ENCODE measurements around the gene SMYD3.
A peak's percentile ranks its signal among the peaks of the same experiment; 100 is the strongest.

Gene SMYD3

DNA sequence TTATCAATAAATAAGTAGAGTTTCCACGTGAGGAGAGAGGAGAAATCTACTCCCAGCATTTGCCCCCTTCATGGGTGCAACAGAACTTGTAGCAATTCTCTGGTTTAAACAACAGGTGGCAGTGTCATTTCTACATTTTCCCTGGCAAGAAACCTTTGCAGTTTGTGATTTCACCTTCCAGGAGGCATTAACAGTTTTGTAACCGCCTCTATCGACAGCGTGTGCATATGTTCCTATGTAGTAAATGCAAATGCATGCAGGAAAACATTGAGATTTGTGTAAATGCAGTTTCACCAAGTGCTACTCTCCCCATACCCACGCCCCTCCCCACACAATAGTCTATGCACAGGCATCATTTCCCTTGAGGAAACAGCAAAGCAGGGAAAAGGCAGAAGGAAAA lies 494.7 kb downstream of the SMYD3 start:
- Histone ChIP-seq H3F3A (ENCODE audit: control insufficient read depth, insufficient read depth) (no peaks in the 10 kb centered on the region), H3K4me2 (ENCODE audit: low read length) (no peak overlapping the region), H3K36me3 (ENCODE audit: control insufficient read depth, low read length) (no peaks in the 10 kb centered on the region), H3K27ac (ENCODE audit: low read depth, low read length) (no peak overlapping the region), H3K4me3 (ENCODE audit: low read length) (no peak overlapping the region), H3K9me2 (replicated peaks; ENCODE audit: control insufficient read depth, low read length) (no peaks in the 10 kb centered on the region), H3K27me3 (ENCODE audit: control insufficient read depth, low read length) (no peaks in the 10 kb centered on the region), H4K20me1 (ENCODE audit: control insufficient read depth, insufficient read depth, low read depth, low read length) (no peaks in the 10 kb centered on the region), H3K79me2 (ENCODE audit: control insufficient read depth, low read length) (no peaks in the 10 kb centered on the region), H3K9me3 (ENCODE audit: control insufficient read depth, insufficient read depth, low read length) (no peaks in the 10 kb centered on the region), H3K4me1 (ENCODE audit: control insufficient read depth, low read length) (no peaks in the 10 kb centered on the region)
- no peak for TF ChIP-seq EZH2phosphoT487 (IDR thresholded peaks at IDR 0.05; ENCODE audit: borderline replicate concordance, low read length)
- TF ChIP-seq, protein P1, sequence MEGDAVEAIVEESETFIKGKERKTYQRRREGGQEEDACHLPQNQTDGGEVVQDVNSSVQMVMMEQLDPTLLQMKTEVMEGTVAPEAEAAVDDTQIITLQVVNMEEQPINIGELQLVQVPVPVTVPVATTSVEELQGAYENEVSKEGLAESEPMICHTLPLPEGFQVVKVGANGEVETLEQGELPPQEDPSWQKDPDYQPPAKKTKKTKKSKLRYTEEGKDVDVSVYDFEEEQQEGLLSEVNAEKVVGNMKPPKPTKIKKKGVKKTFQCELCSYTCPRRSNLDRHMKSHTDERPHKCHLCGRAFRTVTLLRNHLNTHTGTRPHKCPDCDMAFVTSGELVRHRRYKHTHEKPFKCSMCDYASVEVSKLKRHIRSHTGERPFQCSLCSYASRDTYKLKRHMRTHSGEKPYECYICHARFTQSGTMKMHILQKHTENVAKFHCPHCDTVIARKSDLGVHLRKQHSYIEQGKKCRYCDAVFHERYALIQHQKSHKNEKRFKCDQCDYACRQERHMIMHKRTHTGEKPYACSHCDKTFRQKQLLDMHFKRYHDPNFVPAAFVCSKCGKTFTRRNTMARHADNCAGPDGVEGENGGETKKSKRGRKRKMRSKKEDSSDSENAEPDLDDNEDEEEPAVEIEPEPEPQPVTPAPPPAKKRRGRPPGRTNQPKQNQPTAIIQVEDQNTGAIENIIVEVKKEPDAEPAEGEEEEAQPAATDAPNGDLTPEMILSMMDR (IDR thresholded peaks at IDR 0.05; ENCODE audit: low read depth, low read length, poor library complexity, severe bottlenecking): peak; percentile 71

DNA sequence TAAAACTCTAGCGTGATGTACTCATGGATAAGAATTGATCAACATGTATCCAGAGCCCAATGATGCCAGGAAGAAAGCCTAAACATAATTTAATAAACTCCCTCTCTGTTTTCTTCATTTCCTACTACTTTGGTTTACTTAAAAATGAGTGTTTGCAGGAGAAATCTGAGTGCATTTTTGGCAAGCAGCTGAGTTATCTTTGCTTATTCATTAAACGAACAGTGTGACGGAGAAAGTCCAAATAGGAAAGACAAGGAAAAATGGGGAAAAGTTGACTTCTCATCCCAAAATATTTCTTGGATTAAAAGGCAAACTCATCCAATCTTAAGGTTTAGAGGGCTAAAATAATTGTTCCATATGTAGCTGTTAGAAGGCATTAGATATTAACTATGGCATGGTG lies 496.7 kb downstream of the SMYD3 start:
- H3K9me3 ChIP-seq (ENCODE audit: control insufficient read depth, insufficient read depth, low read length): no peaks in the 10 kb centered on the region
- no peaks in the 10 kb centered on the region for H3K9me2 ChIP-seq (replicated peaks; ENCODE audit: control insufficient read depth, low read length)
- H4K20me1 ChIP-seq (ENCODE audit: control insufficient read depth, insufficient read depth, low read depth, low read length): no peaks in the 10 kb centered on the region
- H3K27me3 ChIP-seq (ENCODE audit: control insufficient read depth, low read length): no peaks in the 10 kb centered on the region
- H3K27ac ChIP-seq (ENCODE audit: low read depth, low read length): no peak overlapping the region
- no peaks in the 10 kb centered on the region for H3F3A ChIP-seq (ENCODE audit: control insufficient read depth, insufficient read depth)
- no peak overlapping the region for H3K4me2 ChIP-seq (ENCODE audit: low read length)
- no peaks in the 10 kb centered on the region for H3K4me1 ChIP-seq (ENCODE audit: control insufficient read depth, low read length)
- H3K4me3 ChIP-seq (ENCODE audit: low read length): no peak overlapping the region
- H3K36me3 ChIP-seq (ENCODE audit: control insufficient read depth, low read length): no peaks in the 10 kb centered on the region
- H3K79me2 ChIP-seq (ENCODE audit: control insufficient read depth, low read length): no peaks in the 10 kb centered on the region
- no peak for TF ChIP-seq EZH2phosphoT487 (IDR thresholded peaks at IDR 0.05; ENCODE audit: borderline replicate concordance, low read length)
- TF ChIP-seq, protein P1 (IDR thresholded peaks at IDR 0.05; ENCODE audit: low read depth, low read length, poor library complexity, severe bottlenecking): no peak

DNA sequence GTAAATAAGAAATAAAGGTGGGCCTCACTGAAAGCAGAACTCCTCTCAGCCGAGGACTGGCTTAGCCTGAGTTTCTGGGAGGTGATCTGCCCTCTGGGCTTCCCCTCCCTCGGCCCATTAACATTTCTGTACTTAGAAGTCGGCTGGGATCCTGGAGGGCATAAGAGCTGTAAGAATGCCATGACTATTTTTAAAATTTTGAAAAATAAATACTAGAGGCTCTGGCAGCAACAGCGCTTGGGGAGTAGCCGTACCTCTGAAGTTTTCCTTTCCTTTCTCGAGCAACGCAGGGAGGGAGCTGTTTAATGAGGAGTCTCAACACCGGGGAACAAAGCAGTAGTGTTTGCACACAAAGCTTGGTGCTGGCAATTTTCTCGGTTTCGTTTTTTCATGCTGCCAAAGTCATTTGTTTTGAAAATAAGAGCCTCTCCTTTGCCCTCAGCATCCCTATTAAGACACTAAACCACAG lies 498.7 kb downstream of the SMYD3 start:
- Histone ChIP-seq H3F3A (ENCODE audit: control insufficient read depth, insufficient read depth) (no peaks in the 10 kb centered on the region), H3K4me3 (ENCODE audit: low read length) (no peak overlapping the region), H4K20me1 (ENCODE audit: control insufficient read depth, insufficient read depth, low read depth, low read length) (no peaks in the 10 kb centered on the region), H3K4me2 (ENCODE audit: low read length) (no peak overlapping the region), H3K27ac (ENCODE audit: low read depth, low read length) (no peak overlapping the region), H3K4me1 (ENCODE audit: control insufficient read depth, low read length) (no peaks in the 10 kb centered on the region), H3K9me2 (replicated peaks; ENCODE audit: control insufficient read depth, low read length) (no peaks in the 10 kb centered on the region), H3K79me2 (ENCODE audit: control insufficient read depth, low read length) (no peaks in the 10 kb centered on the region), H3K36me3 (ENCODE audit: control insufficient read depth, low read length) (no peaks in the 10 kb centered on the region), H3K27me3 (ENCODE audit: control insufficient read depth, low read length) (no peaks in the 10 kb centered on the region), H3K9me3 (ENCODE audit: control insufficient read depth, insufficient read depth, low read length) (no peaks in the 10 kb centered on the region)
- TF ChIP-seq, protein P1 (IDR thresholded peaks at IDR 0.05; ENCODE audit: low read depth, low read length, poor library complexity, severe bottlenecking): no peak
- TF ChIP-seq EZH2phosphoT487 (IDR thresholded peaks at IDR 0.05; ENCODE audit: borderline replicate concordance, low read length): no peak

All from DOHH2 (cell line).